ENCODE measurements around the gene MUS81. TPM values are rescaled to one million over a fixed set of nuclear protein-coding genes. Genes with fewer than 3 reads are reported as not detected.

Gene MUS81
- total and polyA plus RNA-seq, 2 of the 4 experiments (the other 2 are of a cell fraction) = 23.7 to 47.9 TPM

DNA sequence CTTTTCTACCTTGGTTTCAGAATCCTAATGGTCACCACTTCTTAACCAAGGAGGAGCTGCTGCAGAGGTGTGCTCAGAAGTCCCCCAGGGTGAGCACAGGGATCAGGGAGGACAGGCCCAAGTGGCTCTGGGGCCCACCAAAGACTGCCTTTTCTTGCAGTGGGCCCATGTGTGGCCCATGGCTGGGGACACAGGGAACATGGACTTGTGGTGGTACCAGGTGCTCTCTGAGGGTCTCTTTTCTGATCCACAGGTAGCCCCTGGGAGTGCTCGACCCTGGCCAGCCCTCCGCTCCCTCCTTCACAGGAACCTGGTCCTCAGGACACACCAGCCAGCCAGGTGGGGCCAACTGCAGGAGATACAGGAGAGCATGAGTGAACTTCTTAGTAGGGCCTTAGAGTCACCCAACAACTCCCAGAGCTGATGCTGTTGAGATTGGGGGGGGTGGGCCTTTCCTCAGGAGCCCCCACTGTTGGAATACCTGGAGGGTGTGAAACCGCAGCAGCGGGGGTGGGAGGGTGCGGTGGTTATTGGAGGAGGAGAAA, 2.0 kb downstream of the MUS81 start:
- H3K4me3 ChIP-seq (ENCODE audit: insufficient read depth, low read depth, low read length) = no peak overlapping the region
- H2BK20ac ChIP-seq (ENCODE audit: low read depth, low read length) = no peak overlapping the region
- H2AFZ ChIP-seq (replicated peaks; ENCODE audit: low read length, poor library complexity) = no peak overlapping the region
- ATAC-seq (ENCODE audit: low read depth) (no peak), DNase-seq (no peak)
- intact Hi-C loops (cut with micrococcal nuclease) = no loop called here
- H2BK15ac ChIP-seq (ENCODE audit: low read depth, low read length) = no peak overlapping the region
- 100% methylated on average over 3 of the region's 5 CpGs; no CpG with 5 or more reads in 1 of the 2 experiments for WGBS, 2 experiments (ENCODE audit: extremely low coverage in 2 of 2, insufficient read length in 1 of 2)
- no peak overlapping the region for H3K27ac ChIP-seq (ENCODE audit: insufficient read depth, low read length)
- H3K4me1 ChIP-seq (ENCODE audit: control insufficient read depth, insufficient read depth, low read length) = peaks cover 7% of the 10 kb centered on the region
- peak overlapping the region; percentile 11 for H2AK9ac ChIP-seq (replicated peaks; ENCODE audit: low read depth, low read length, poor library complexity)
- peak overlapping the region; percentile 64; the same call in 1 of the 2 replicates for H3K23ac ChIP-seq (ENCODE audit: low read depth, low read length)
- H3K9ac ChIP-seq (ENCODE audit: low read depth, low read length) = no peak overlapping the region
- no peak overlapping the region; the same call in 1 of the 2 replicates for H2AK5ac ChIP-seq (ENCODE audit: low read depth, low read length)
- BruUV-seq (replicated peaks) = no TSS peak
- H3K27me3 ChIP-seq (ENCODE audit: control insufficient read depth, insufficient read depth, low read length) = no peaks in the 10 kb centered on the region
- in situ Hi-C loops (cut with MboI; ENCODE audit: low sequenced_read_pairs) = no loop called here
- H4K5ac ChIP-seq (ENCODE audit: low read depth, low read length) = no peak overlapping the region
- H3K9me1 ChIP-seq (ENCODE audit: insufficient read depth, low read length) = peaks cover 4% of the 10 kb centered on the region; the same call in 1 of the 2 replicates
- H3K9me3 ChIP-seq (ENCODE audit: control insufficient read depth, insufficient read depth, low read length) = no peaks in the 10 kb centered on the region
- POLR2A ChIA-PET (ENCODE audit: unreplicated experiment) = interaction anchor here (0.5 to 1.6 kb wide), 2 partner anchors 10 to 201 kb away, joined by 3 to 5 read pairs; no protein-coding TSS in a partner anchor
- dilution Hi-C loops (cut with HindIII; ENCODE audit: low sequenced_read_pairs, unreplicated experiment) = no loop called here
- H3K4me2 ChIP-seq (ENCODE audit: low read depth, low read length) = no peak overlapping the region
- peaks cover 55% of the 10 kb centered on the region for H3K36me3 ChIP-seq (ENCODE audit: control insufficient read depth, insufficient read depth, low read length)
- peaks cover 36% of the 10 kb centered on the region for H4K20me1 ChIP-seq (ENCODE audit: insufficient read depth, low read length)
- peaks cover 6 to 62% of the 10 kb centered on the region in 2 experiments; a peak in 3 of 4 replicates for H3K79me1 ChIP-seq (ENCODE audit: low read depth in 1 of 2, low read length in 2 of 2)
- no peak overlapping the region for H4K91ac ChIP-seq (ENCODE audit: insufficient read depth, low read depth, low read length)
- no peak overlapping the region for H2BK120ac ChIP-seq (ENCODE audit: low read depth, low read length)
- H2BK5ac ChIP-seq (ENCODE audit: low read depth, low read length, poor library complexity, severe bottlenecking) = no peak overlapping the region
- no peak overlapping the region for H3K56ac ChIP-seq (ENCODE audit: extremely low read depth, insufficient read depth, low read length)
- CTCF ChIA-PET = no interaction called here
- peak overlapping the region; percentile 77; the same call in 1 of the 2 replicates for H3K4ac ChIP-seq (ENCODE audit: low read depth, low read length)
- TF ChIP-seq MAZ (IDR thresholded peaks at IDR 0.05; ENCODE audit: borderline replicate concordance, low read depth, low read length) (no peak), RCOR1 (IDR thresholded peaks at IDR 0.05; ENCODE audit: insufficient replicate concordance, low read length) (no peak), POLR2A (IDR thresholded peaks at IDR 0.05; ENCODE audit: low read depth, low read length) (no peak), RAD21 (IDR thresholded peaks at IDR 0.05; ENCODE audit: low read length) (no peak), SMC3 (IDR thresholded peaks at IDR 0.05; ENCODE audit: low read depth, low read length) (no peak), FOS (IDR thresholded peaks at IDR 0.05; ENCODE audit: low read depth, low read length) (no peak), RFX5 (IDR thresholded peaks at IDR 0.05; ENCODE audit: low read depth, low read length) (no peak), MXI1 (IDR thresholded peaks at IDR 0.05; ENCODE audit: borderline replicate concordance, low read depth, low read length) (no peak), BHLHE40 (IDR thresholded peaks at IDR 0.05; ENCODE audit: low read depth, low read length) (no peak), NFE2L2 (IDR thresholded peaks at IDR 0.05; ENCODE audit: low read depth, low read length) (no peak), CHD1 (IDR thresholded peaks at IDR 0.05; ENCODE audit: low read depth, low read length) (no peak), CEBPB (IDR thresholded peaks at IDR 0.05; ENCODE audit: low read depth, low read length) (no peak)
- TF ChIP-seq, protein P1, sequence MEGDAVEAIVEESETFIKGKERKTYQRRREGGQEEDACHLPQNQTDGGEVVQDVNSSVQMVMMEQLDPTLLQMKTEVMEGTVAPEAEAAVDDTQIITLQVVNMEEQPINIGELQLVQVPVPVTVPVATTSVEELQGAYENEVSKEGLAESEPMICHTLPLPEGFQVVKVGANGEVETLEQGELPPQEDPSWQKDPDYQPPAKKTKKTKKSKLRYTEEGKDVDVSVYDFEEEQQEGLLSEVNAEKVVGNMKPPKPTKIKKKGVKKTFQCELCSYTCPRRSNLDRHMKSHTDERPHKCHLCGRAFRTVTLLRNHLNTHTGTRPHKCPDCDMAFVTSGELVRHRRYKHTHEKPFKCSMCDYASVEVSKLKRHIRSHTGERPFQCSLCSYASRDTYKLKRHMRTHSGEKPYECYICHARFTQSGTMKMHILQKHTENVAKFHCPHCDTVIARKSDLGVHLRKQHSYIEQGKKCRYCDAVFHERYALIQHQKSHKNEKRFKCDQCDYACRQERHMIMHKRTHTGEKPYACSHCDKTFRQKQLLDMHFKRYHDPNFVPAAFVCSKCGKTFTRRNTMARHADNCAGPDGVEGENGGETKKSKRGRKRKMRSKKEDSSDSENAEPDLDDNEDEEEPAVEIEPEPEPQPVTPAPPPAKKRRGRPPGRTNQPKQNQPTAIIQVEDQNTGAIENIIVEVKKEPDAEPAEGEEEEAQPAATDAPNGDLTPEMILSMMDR (conservative IDR thresholded peaks at IDR 0.05; ENCODE audit: low read depth, low read length) = no peak
- TF ChIP-seq, protein P2, sequence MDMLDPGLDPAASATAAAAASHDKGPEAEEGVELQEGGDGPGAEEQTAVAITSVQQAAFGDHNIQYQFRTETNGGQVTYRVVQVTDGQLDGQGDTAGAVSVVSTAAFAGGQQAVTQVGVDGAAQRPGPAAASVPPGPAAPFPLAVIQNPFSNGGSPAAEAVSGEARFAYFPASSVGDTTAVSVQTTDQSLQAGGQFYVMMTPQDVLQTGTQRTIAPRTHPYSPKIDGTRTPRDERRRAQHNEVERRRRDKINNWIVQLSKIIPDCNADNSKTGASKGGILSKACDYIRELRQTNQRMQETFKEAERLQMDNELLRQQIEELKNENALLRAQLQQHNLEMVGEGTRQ (IDR thresholded peaks at IDR 0.05; ENCODE audit: low read depth, low read length) = no peak
- TF ChIP-seq, protein P3, sequence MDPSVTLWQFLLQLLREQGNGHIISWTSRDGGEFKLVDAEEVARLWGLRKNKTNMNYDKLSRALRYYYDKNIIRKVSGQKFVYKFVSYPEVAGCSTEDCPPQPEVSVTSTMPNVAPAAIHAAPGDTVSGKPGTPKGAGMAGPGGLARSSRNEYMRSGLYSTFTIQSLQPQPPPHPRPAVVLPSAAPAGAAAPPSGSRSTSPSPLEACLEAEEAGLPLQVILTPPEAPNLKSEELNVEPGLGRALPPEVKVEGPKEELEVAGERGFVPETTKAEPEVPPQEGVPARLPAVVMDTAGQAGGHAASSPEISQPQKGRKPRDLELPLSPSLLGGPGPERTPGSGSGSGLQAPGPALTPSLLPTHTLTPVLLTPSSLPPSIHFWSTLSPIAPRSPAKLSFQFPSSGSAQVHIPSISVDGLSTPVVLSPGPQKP (IDR thresholded peaks at IDR 0.05; ENCODE audit: borderline replicate concordance, low read depth, low read length) = no peak
- no peak overlapping the region for H4K8ac ChIP-seq (ENCODE audit: low read depth in 2 of 2, low read length in 2 of 2)
- H3K18ac ChIP-seq (ENCODE audit: low read depth, low read length) = no peak overlapping the region
- H3K14ac ChIP-seq (replicated peaks; ENCODE audit: low read depth, low read length) = no peak overlapping the region

All from IMR-90 (cell line).